T-helper 2 cell treated with Interferon-gamma antibody and Interleukin-4, amounts not matched to agents 5 μg/mL and 100 μg/mL, for 36 hours (primary cell): ENCODE results near the gene CPO.

Experiments used
- DNase-seq: peaks from one replicate; pipeline ENCODE4 v3.0.0; 2021; ENCODE audit warnings: low spot score
- H3K27ac Mint-ChIP-seq: one replicate; pipeline ENCODE4 v1.8.0; 2021; ENCODE audit warnings: mild to moderate bottlenecking, mixed read lengths
- H3K27me3 Mint-ChIP-seq: one replicate; pipeline ENCODE4 v1.8.0; 2021; ENCODE audit warnings: low read depth, mixed read lengths
- H3K36me3 Mint-ChIP-seq: one replicate; pipeline ENCODE4 v1.8.0; 2021; ENCODE audit warnings: low read depth, mixed read lengths
- H3K4me1 Mint-ChIP-seq: one replicate; pipeline ENCODE4 v1.8.0; 2021; ENCODE audit warnings: low read depth, mixed read lengths
- H3K4me3 Mint-ChIP-seq: one replicate; pipeline ENCODE4 v1.8.0; 2022; ENCODE audit warnings: mild to moderate bottlenecking, moderate library complexity, mixed read lengths
- H3K9me3 Mint-ChIP-seq: one replicate; pipeline ENCODE4 v1.8.0; 2021; ENCODE audit warnings: mixed read lengths

CPO gene

GRCh38 chr2:206955253-206955652, 15.9 kb downstream of the CPO start:
- Mint-ChIP-seq H3K9me3 (peaks cover 21% of the 10 kb centered on the region), H3K36me3 (no peaks in the 10 kb centered on the region)

GRCh38 chr2:206958261-206958660, 18.9 kb downstream of the CPO start:
- H3K36me3 Mint-ChIP-seq, result no peaks in the 10 kb centered on the region
- DNase-seq, result no peak
- H3K27ac Mint-ChIP-seq, result no peak overlapping the region
- H3K4me3 Mint-ChIP-seq, result no peak overlapping the region
- peaks cover 13% of the 10 kb centered on the region for H3K9me3 Mint-ChIP-seq
- H3K4me1 Mint-ChIP-seq, result peaks cover 4% of the 10 kb centered on the region
- H3K27me3 Mint-ChIP-seq, result no peaks in the 10 kb centered on the region

More at GRCh38 chr2:206955253-206955652, 15.9 kb downstream of the CPO start:
- no peak overlapping the region for H3K27ac Mint-ChIP-seq
- H3K4me1 Mint-ChIP-seq, result peaks cover 4% of the 10 kb centered on the region
- DNase-seq, result no peak
- H3K4me3 Mint-ChIP-seq, result no peak overlapping the region
- H3K27me3 Mint-ChIP-seq, result no peaks in the 10 kb centered on the region

DNA sequence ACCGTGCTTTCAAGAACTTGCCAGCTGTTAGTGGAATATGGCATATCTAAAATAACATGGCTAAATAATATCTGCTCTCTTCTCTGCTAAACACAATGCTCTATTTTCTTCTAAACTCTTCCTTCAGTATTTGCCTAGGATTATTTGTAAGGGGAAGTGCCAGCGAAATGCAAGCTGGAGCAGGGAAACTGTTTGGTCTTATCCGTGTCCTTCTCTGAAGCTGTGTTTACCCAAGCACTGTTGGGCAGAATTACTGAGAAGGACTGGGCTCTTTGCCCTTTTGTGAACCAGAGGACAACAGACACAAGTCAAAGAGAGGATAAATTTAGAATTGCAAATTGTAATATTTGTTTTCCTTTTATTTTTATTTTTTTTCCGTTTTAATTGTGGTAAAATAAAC, 23.6 kb downstream of the CPO start:
- DNase-seq, result no peak
- Mint-ChIP-seq H3K27ac (no peak overlapping the region), H3K27me3 (no peaks in the 10 kb centered on the region), H3K9me3 (no peaks in the 10 kb centered on the region), H3K36me3 (no peaks in the 10 kb centered on the region), H3K4me3 (no peak overlapping the region), H3K4me1 (peaks cover 5% of the 10 kb centered on the region)

DNA sequence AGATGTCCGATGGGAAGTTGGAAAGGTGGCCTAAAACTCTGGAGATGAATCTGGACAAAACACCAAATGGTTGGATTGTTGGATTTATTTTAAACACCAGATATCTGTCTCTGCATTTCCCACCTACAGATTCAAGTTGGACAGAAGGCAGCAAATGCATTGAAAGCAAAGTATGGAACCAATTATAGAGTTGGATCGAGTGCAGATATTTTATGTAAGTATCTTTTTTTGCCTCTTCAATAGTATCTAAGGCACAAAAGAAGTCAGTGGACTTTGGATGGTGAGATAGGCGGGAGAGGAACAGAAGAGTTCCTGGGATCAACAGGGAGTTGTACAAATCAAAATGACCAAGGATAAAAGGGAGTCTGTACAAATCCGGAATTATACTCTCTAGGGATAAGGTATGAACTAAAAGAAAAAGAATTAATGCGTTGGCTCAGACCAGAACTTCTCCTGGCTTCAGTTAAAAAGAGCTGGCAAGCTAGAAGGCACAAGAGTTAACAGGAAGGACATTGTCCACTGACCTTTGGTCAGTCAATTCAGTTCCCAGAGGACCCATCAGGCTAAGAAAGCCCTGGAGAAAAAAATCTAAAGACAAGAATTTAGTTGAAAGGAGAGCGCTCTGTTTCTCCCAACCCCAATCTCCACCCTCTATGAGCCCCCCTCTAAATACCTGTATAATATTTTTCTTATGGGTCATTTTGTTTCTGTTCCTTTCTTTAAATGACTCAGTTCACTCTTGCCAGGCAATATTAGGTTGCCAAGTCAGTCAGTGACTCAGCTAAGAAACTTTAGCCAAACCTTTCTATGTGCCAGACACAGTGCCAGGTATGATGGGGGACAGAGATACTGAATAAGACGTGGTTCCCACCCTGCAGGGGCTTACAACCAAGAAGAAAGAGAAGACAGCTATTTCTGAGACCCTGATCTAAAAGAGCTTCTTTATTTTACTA, 29.1 kb downstream of the CPO start:
- no peaks in the 10 kb centered on the region for H3K36me3 Mint-ChIP-seq
- H3K4me3 Mint-ChIP-seq, result no peak overlapping the region
- no peak overlapping the region for H3K27ac Mint-ChIP-seq
- H3K9me3 Mint-ChIP-seq, result no peaks in the 10 kb centered on the region
- H3K27me3 Mint-ChIP-seq, result peaks cover 3% of the 10 kb centered on the region
- DNase-seq, result no peak
- peaks cover 5% of the 10 kb centered on the region for H3K4me1 Mint-ChIP-seq

- H3K4me3 Mint-ChIP-seq, result no peak overlapping the region
- no peaks in the 10 kb centered on the region for H3K36me3 Mint-ChIP-seq
- H3K27me3 Mint-ChIP-seq, result peaks cover 5% of the 10 kb centered on the region
- peaks cover 3% of the 10 kb centered on the region for H3K4me1 Mint-ChIP-seq
- DNase-seq, result no peak
- H3K9me3 Mint-ChIP-seq, result no peaks in the 10 kb centered on the region
- H3K27ac Mint-ChIP-seq, result no peak overlapping the region
These were observed 29.9 kb downstream of the CPO start for GRCh38 chr2:206969192-206969591.

DNA sequence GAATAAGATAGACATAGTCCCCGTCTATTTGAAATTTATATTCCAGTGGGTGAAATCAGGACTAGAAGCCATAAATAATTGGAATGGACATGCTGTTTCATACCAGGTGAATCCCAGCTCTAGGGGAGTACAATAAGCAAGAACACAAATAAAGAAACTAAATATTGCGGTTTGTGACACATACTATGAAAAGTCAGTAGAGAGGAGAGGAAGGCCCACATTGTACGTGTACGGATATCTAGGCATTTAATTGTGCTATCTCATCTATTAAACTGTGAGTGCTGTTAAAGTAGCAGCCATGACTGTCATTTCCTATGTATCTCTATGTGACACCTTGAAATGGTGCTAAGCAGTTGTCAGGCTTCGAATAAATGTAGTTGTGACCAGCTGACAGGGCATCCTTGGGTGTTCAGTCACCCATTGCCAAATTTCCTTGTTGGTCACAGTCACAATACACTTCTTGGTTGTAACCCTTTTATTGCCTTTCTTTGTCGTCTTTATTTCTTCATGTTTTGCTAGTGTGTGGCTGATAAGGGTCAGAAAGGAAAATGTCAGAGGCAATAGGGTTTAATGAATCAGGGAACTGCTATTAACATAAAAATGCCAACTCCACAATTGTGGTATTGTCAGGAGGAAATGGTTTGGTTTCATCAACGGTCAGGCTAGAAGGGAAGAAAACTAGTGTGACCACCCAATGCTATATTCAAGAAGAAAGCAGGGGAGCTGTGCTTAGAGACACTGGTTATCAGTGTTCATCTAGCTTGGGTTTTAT, 31.5 kb downstream of the CPO start:
- DNase-seq, result no peak
- H3K27me3 Mint-ChIP-seq, result peaks cover 10% of the 10 kb centered on the region
- H3K27ac Mint-ChIP-seq, result no peak overlapping the region
- H3K4me1 Mint-ChIP-seq, result no peaks in the 10 kb centered on the region
- H3K4me3 Mint-ChIP-seq, result no peak overlapping the region
- H3K36me3 Mint-ChIP-seq, result no peaks in the 10 kb centered on the region
- H3K9me3 Mint-ChIP-seq, result peaks cover 5% of the 10 kb centered on the region

DNA sequence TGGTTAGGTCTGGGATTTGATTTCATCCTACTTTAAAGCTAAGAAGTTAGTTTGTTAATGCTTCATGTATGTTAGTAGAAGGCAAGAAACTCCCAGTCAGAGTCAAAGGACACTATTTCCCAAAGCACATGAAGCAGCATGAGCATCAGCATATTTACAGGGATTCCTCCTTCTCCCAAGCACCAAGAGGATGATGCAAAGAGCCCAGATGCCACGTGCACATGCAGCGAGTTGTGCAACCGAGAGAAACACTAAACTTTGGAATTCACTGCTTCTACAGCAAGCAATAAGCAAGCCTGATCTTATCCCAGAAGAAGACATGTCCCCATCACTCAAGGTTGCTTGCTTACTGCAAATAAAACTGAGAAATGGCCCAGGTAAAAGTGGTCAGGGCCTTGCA, 32.5 kb downstream of the CPO start:
- peaks cover 10% of the 10 kb centered on the region for H3K27me3 Mint-ChIP-seq

DNA sequence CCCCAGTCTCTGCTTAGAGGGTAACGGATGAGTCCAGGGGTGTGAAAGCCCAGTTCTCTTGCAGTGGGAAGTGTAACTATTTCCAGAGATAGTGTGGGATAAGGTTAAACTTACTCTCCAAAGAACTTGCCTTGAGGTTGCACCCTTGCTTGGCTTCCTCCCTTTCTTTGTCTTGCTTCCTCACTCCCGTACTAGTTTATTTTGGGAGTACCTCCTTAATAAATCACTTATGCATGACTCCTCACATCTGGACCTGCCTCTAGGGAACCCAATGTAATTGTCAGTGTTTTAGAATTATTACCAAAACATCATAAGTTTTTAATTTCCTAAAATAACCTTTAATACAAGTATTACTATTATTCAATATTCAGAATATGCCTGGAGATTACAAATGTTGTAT, 35.2 kb downstream of the CPO start:
- no peaks in the 10 kb centered on the region for H3K4me1 Mint-ChIP-seq
- peaks cover 5% of the 10 kb centered on the region for H3K9me3 Mint-ChIP-seq
- no peak overlapping the region for H3K4me3 Mint-ChIP-seq
- DNase-seq, result no peak
- no peak overlapping the region for H3K27ac Mint-ChIP-seq
- H3K36me3 Mint-ChIP-seq, result no peaks in the 10 kb centered on the region
- peaks cover 15% of the 10 kb centered on the region for H3K27me3 Mint-ChIP-seq

More for the DNA sequence above, 32.5 kb downstream of the CPO start:
- Mint-ChIP-seq H3K27ac (no peak overlapping the region), H3K4me1 (no peaks in the 10 kb centered on the region), H3K9me3 (peaks cover 5% of the 10 kb centered on the region), H3K4me3 (no peak overlapping the region), H3K36me3 (no peaks in the 10 kb centered on the region)
- DNase-seq, result no peak

DNA sequence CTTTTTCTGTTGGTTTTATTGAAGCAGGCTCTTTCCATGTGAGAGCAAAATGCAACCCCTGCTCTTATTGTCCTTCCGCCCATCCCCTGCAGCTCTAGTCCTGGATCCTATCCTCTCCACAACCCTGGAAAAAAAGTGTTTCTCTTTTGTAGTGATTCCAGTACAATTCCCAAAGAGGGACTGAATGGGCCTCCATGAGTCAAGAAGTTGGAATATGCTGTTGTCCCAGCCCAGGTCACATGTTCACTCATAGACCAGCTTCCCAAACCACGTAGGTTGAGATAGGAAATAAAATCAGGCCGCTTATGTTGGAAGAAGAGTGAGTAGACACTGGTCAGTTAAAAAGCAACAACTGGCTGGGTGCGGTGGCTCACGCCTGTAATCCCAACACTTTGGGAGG, 39.4 kb downstream of the CPO start:
- no peak overlapping the region for H3K4me3 Mint-ChIP-seq
- H3K4me1 Mint-ChIP-seq, result peaks cover 9% of the 10 kb centered on the region
- peaks cover 12% of the 10 kb centered on the region for H3K27me3 Mint-ChIP-seq
- no peak overlapping the region for H3K27ac Mint-ChIP-seq
- peaks cover 5% of the 10 kb centered on the region for H3K9me3 Mint-ChIP-seq
- no peak for DNase-seq
- H3K36me3 Mint-ChIP-seq, result no peaks in the 10 kb centered on the region

DNA sequence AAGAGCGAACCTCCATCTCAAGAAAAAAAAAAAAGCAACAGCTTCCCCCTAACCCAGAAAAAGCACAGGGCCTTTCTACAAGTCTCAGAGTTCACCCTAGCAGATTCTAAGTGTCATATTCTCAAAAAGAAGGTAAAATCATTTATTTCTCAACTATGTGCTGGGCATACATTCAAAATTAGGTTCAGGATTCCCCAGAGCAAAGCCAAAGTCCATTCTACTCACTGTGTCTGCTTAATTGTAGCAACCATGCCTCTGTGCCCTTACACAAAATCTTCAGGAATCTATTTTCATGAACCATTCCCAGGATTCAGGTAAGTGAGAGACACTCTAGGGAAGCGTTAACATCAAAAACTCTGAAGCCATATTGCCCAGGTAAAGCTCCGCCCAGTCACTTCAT, 40.0 kb downstream of the CPO start:
- Mint-ChIP-seq H3K9me3 (peaks cover 5% of the 10 kb centered on the region), H3K27me3 (peaks cover 10% of the 10 kb centered on the region), H3K4me3 (no peak overlapping the region), H3K36me3 (no peaks in the 10 kb centered on the region), H3K4me1 (peaks cover 12% of the 10 kb centered on the region), H3K27ac (no peak overlapping the region)
- no peak for DNase-seq

DNA sequence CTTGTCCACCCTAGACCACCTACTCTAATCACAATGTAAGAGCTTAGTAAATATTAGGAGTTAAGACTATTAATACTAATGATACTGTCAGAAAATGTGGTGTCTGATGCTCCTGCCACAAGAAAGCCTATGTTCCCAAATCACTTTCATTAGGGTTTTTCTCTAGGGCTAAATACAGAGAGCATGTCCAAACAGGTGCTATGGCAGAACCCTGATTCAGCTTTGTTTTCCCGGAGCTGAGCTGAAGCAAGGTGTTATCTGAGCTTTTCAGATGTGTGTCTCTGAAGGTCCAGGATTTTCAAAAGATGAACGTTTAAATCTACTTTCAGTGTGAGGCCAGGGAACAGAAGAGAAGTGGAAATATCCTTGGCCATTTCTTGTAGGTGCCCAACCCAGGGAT, 40.6 kb downstream of the CPO start:
- H3K4me3 Mint-ChIP-seq, result no peak overlapping the region
- H3K27me3 Mint-ChIP-seq, result peaks cover 10% of the 10 kb centered on the region
- H3K9me3 Mint-ChIP-seq, result peaks cover 5% of the 10 kb centered on the region
- H3K27ac Mint-ChIP-seq, result no peak overlapping the region
- DNase-seq, result no peak
- no peaks in the 10 kb centered on the region for H3K36me3 Mint-ChIP-seq
- peaks cover 14% of the 10 kb centered on the region for H3K4me1 Mint-ChIP-seq

DNA sequence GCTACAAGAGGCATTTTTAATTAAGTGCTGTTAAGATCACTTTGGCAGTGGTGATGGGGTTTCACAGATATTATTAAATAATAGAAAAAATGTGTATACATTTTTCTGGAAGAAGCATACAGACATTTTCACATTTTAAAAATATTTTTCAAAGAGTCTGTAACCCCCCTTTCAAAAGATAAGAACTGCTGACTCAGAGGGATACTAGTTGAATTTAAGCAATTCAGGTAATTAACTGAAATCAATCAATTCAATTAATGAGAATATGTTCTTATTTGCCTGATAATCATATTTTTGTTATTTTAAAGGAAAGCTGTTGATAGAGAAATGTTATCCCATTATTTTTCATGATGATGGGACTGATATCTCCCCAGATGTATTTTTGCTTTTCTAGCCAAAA, 41.1 kb downstream of the CPO start:
- Mint-ChIP-seq H3K4me3 (no peak overlapping the region), H3K4me1 (peaks cover 14% of the 10 kb centered on the region), H3K36me3 (no peaks in the 10 kb centered on the region), H3K9me3 (peaks cover 3% of the 10 kb centered on the region), H3K27ac (no peak overlapping the region), H3K27me3 (peaks cover 9% of the 10 kb centered on the region)
- DNase-seq, result no peak

DNA sequence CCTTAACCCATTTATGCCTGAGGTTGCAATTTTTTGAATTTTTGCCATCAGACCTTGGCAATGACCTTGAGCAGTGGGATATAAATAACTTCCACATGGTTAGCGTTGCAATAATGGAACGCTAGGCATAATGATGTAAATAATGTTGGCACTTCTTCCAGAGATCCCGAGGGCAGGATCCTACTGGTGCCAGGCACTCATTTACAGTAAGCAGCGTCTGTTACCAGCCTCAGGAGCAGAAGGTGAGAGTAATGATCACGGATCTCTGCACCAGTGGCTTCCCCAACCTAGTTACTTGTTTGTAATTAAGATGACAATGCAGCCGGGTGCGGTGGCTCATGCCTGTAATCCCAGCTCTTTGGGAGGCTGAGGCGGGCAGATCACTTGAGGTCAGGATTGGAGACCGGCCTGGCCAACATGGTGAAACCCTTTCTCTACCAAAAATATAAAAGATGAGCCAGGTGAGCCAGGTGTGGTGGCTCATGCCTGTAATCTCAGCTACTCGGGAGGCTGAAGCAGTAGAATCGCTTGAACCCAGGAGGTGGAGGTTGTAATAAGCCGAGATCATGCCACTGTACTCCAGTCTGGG, 41.9 kb downstream of the CPO start:
- Mint-ChIP-seq H3K4me1 (peaks cover 14% of the 10 kb centered on the region), H3K9me3 (no peaks in the 10 kb centered on the region), H3K27ac (no peak overlapping the region), H3K36me3 (no peaks in the 10 kb centered on the region), H3K4me3 (no peak overlapping the region), H3K27me3 (peaks cover 5% of the 10 kb centered on the region)
- no peak for DNase-seq

DNA sequence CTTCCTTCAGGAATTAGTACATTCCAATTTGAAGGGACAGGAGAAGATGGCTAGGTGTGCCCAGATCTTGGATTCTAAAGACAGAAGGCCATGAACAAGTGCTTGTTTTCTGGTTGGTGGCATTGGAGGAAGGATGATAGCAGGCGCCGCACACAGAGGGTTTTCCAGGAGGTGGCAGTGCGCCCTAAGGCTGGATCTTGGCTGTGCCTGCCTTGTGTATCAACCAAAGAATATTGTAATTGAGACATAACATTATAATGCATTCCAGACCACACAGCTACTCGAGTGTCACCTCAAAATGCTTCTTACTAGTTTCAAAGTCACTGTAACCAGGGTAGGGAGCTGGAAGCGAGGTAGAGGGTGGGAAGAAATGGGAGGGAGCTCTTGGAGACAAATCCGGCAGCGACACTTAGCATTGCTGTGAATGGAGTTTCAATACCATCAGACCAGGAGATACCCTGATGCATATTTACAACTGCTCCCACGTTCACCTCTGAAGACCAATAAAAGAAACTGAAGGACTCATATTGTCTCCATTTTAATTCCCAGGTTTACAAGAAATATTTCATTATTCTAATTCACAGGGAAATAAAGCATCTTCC, 42.5 kb downstream of the CPO start:
- DNase-seq, result peak; percentile 24
- no peak overlapping the region for H3K4me3 Mint-ChIP-seq
- H3K36me3 Mint-ChIP-seq, result no peaks in the 10 kb centered on the region
- no peaks in the 10 kb centered on the region for H3K9me3 Mint-ChIP-seq
- H3K4me1 Mint-ChIP-seq, result peaks cover 20% of the 10 kb centered on the region
- H3K27me3 Mint-ChIP-seq, result peaks cover 5% of the 10 kb centered on the region
- no peak overlapping the region for H3K27ac Mint-ChIP-seq
